GM12801 (cell line): ENCODE results near the gene KRTAP20-2.

Experiments used
- TF ChIP-seq, protein P1 (sequence below): IDR thresholded peaks from one replicate; pipeline ENCODE4 v1.5.1; 2011; ENCODE audit warnings: control low read depth; ENCODE audit not compliant: insufficient read length; ENCODE audit errors: extremely low read depth

Gene KRTAP20-2

DNA sequence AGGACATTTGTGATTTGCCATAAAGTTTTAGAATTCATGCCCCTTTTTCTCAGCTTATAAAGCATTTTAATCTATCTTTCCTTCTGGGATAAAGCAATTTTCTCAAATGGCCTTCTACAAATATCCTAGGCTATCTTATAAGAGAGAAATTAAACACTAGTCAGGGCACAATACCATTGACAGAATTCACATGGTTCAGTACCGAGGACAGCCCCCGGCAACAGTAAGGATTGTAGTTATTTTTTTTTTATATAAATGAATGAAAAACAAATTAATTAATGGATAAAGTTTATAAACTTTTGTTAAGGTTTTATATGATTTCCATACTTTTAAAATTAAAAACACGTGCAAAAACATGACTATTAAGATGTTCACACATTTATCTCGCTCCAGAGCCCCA, 6.9 kb upstream of the KRTAP20-2 start:
- TF ChIP-seq, protein P1, sequence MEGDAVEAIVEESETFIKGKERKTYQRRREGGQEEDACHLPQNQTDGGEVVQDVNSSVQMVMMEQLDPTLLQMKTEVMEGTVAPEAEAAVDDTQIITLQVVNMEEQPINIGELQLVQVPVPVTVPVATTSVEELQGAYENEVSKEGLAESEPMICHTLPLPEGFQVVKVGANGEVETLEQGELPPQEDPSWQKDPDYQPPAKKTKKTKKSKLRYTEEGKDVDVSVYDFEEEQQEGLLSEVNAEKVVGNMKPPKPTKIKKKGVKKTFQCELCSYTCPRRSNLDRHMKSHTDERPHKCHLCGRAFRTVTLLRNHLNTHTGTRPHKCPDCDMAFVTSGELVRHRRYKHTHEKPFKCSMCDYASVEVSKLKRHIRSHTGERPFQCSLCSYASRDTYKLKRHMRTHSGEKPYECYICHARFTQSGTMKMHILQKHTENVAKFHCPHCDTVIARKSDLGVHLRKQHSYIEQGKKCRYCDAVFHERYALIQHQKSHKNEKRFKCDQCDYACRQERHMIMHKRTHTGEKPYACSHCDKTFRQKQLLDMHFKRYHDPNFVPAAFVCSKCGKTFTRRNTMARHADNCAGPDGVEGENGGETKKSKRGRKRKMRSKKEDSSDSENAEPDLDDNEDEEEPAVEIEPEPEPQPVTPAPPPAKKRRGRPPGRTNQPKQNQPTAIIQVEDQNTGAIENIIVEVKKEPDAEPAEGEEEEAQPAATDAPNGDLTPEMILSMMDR = no peak

DNA sequence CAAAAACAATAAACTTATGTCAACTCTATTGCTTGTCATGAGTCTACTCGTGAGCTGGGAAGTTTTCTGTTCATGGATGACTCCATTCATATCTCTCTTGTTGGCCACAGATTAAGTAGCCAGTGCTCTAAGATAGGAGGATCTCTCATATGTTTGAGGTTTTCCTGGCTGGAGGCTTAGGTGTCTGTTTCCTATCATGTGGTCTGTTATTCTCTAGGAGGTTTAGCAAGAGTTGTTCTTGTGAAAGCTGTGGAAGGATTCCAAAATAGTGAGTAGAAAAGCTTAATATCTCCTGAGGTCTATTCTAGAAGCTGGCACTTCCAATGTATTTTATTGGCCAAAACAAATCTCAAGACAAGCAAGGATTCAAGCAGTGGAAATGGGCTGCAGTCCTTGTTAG, 5.8 kb upstream of the KRTAP20-2 start:
- TF ChIP-seq, protein P1 = no peak

DNA sequence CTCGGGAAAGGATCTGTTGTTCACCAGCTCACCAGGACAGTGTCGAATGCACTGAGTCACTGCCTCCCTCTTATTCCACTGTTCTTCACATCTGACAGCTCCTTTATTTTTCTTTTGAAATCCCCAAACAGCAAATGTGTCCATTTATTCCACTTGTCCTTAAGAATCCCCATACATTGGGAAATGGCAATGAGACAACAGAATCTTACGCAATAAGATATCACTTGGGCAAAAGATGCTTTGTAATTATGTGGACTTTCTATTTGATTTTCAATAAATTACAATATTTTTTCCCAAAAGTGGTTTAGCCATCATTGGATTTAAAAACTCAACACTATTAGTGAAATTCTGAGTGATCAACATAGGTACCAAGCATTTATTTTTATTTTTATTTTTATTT, 3.7 kb downstream of the KRTAP20-2 start:
- TF ChIP-seq, protein P1 = no peak

DNA sequence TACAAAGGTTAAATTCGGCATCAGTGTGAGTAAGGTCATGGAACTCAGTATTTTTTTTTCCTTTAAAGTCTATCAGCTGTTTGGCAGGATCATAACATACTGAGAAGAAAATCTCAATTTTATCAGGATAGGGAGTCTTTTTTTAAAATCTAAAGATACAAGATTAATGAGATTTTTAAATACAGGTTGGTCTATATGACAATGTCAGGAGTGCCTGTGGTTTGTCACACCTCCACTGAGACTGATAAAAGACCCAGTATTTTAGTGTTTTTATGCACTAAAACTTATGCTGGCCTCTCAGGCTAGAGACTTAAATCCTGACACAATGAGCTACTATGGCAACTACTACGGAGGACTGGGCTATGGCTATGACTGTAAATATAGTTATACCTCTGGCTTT, 7.6 kb downstream of the KRTAP20-2 start, which contains the start of gene KRTAP20-3:
KRTAP20-3 (plus strand) TSS at position 301 of the 400 bp plus-strand sequence.
- TF ChIP-seq, protein P1 = no peak

DNA sequence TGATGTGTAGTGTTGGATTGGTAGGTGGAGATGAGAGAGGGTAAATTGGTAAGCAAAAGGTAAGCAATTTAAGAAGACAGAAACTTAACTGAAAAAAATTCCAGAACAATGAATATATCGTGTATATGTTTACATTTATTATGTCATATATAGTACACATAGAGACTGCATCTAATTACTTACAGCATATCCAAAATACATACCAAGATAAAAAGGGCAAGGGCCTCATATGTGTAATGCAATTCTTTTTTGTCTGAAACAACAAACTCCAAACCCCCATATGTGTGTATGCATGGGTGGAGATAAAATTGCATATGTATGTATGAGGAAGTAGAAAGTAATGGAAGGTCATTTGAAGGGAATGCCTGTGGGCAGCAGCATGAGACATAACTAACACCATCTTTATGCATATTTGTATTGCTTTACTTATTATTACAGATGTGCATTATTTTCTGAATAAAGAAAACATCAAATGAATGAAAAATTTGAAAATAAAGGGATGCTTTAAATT, 12.0 kb downstream of the KRTAP20-2 start:
- TF ChIP-seq, protein P1 = no peak

DNA sequence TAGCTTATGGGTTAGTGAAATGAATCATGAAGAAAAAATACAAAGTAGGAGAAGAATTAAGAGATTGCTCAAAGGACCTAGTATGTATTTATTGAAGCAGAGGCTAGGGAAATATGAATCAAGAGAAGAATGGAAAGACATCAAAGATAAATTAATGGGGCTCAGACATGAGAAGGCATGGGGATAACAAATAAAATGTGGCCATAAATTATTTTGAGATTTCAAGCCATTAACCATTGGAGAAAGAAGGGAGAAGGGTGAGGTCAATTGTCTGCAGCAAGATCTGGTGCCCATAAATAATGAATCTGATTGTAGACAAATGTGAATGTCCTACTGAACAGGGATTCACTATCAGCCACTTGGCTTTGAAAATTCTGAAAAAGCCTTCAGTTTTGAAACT, 17.9 kb downstream of the KRTAP20-2 start:
- TF ChIP-seq, protein P1 = no peak

DNA sequence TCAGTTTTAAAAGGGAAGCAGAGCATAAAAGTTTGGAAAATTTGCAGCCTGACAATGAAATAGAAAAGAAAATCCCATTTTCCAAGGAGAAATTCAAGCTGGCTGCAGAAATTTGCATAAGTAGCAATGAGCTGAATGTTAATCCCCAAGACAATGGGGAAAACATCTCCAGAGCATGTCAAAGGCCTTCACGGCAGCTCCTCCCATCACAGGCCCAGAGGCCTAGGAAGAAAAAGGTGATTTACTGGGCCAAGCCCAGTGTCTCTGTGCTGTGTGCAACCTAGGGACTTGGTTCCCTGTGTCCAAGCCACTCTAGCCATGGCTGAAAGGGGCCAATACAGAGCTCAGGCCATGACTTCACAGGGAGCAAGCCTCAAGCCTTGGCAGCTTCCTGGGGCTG, 33.8 kb downstream of the KRTAP20-2 start:
- TF ChIP-seq, protein P1 = no peak
